Fibroblast of peridontal ligament (primary cell): ENCODE results near the gene MMAB.

ENCODE experiments used
- DNase-seq: peaks from one replicate; pipeline ENCODE4 v3.0.0-alpha.2; 2010; ENCODE audit errors: extremely low read depth

MMAB gene

DNA sequence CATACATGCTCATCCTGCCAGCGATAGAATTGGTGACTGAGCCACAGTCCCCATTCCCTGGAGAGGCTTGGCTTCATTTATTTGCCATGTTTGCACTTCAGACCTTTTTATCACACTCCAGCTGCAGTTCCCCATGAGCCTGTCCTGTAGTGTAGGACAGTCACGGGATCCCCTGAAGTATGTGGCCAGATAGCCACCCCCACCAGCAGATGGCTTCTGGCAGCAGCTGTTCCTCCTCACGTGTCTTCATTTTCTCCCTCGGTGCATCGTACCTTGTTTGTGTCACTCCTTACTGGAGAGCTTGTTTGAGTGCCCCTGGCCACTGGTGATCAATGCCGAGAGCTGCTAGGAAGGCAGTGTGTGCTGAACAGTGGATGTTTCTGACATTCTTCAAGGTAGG, 55.7 kb downstream of the MMAB start:
- no peak for DNase-seq

DNA sequence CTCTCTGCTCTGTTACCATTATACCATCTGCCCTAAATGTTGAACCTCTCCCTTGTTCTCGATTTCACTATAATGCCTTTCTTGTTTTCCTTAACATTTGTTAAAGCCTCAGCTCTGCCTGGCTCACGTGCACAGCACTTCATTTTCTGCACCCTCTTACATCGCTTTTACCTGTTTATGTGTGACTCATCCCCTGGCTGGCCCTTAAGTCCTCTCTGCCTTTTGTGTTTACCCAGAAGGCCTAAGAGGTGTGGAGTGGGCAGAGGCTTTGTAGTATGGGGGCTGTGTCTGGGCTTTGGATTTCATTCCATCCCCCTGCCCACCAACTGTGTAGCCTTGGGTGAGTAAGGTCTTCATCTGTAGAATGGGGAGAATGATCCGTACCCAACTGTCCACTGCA, 59.3 kb downstream of the MMAB start:
- no peak for DNase-seq

DNA sequence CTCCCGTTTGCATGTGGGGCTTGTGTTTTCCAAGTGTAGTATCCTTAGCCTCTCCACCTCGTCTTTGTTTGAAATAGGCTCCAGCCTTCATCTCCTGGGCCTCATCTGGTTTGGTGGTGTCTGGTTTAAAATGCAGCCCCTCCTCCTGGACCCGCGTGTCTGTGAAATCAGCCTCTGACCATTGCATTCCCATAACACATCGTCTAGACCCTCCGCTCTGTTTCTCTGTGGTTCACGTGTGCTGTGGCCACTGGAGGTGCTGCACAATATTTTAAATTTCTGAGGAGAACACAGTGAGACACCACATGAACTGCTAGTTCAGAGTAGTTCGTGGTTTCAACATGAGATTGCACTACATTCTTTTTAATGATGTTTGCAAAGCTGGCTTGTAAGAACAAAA, 60.3 kb downstream of the MMAB start:
- no peak for DNase-seq

DNA sequence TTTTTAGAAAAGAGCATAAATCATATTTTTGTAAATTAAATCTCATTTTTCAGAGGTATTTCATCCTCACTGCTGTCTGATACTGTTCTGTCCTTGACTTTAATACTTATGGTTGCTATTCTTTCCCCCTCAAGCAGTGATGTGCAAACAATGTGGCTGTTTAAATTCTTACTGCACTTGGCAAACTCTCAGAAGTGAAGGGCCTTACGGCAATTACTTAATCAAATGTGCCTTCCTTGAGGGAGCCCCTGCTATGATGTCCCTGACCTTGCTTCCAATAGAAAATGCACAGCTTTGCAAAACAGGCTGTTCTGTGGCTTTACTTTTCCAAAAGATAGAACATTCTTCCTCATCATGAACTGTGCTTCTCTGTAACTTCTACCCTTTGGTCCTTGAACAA, 60.7 kb downstream of the MMAB start:
- no peak for DNase-seq

DNA sequence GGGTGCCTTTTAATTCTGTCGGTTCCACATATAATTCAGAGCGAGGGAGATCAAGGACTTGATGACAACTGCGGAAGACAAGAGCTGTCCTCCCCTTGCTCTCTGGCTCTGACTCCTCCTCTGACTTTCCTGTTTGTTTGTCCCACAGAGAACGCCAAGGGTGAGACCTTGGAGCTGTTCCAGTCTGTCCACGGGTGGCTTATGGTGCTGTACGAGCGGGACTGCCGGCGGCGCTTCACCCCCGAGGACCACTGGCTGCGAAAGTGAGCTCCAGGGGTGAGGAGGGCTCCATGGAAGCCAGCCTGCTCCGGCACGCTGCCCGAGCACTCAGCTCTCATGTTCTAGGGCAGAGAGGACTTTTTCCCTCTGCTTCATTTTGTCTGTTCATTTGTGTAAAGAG, 63.1 kb downstream of the MMAB start:
- DNase-seq: no peak

DNA sequence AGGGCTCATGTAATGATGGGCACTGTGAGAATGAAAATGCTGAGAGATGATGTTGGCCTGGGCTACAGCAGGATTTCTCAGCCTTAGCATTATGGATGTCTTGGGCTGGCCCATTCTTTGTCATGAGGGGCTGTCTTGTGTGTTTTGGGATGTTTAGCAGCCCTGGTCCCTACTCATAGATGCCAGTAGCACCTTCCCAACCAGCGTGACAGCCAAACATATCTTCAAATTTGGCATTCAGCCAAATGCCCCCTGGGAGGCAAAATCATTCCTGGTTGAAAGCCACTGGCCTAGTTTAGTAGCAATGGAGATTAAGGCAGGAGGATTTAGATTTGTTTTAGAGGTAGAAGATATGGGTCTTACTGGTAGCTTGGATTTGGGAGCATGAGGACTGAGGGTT, 69.2 kb downstream of the MMAB start:
- DNase-seq: no peak
